ENCODE measurements around the gene STK10. TPM values are rescaled to one million over a fixed set of nuclear protein-coding genes. Genes with fewer than 3 reads are reported as not detected.

STK10 gene
- total and polyA plus RNA-seq, 11 donors = 5.5 to 52.9 (median 10.2) TPM

DNA sequence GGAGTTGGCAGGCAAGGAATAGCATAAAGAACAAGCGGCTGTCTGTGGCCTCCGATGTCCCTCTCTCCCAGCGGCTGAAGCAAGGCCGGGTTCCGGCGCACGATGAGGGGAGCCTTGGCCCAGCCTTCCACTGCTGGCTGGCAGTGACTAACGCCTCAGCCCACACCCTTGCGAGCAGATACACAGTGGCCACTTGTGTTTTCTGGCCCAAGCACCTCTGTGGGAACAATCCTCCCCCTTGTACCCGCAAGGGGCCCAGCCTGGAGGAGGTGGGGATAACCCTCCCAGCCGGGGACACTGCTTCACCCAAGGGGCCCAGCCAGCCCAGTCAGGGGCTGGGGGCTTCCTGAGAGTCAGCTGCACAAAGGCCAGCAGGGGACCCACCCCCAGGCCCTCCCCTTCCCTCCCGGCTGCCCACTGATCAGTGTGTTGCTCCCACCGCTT lies 23.2 kb downstream of the STK10 start:
- no peak overlapping the region for H3K4me3 ChIP-seq
- H3K27ac ChIP-seq = peak overlapping the region in 6 of 12 donors; percentile 31 to 59 (median 35)
- peaks cover 18 to 85% (median 46%) of the 10 kb centered on the region in 12 donors for H3K4me1 ChIP-seq
- no peaks in the 10 kb centered on the region for H3K27me3 ChIP-seq
- ATAC-seq (peak; percentile 11 to 80 (median 60)), DNase-seq (peak in 4 of 5 donors; percentile 34 to 74 (median 68))
- peaks cover 0 to 1% (median 0%) of the 10 kb centered on the region in 9 donors for H3K36me3 ChIP-seq
- TF ChIP-seq POLR2A (IDR thresholded peaks at IDR 0.05) = no peak
- TF ChIP-seq, protein P1, sequence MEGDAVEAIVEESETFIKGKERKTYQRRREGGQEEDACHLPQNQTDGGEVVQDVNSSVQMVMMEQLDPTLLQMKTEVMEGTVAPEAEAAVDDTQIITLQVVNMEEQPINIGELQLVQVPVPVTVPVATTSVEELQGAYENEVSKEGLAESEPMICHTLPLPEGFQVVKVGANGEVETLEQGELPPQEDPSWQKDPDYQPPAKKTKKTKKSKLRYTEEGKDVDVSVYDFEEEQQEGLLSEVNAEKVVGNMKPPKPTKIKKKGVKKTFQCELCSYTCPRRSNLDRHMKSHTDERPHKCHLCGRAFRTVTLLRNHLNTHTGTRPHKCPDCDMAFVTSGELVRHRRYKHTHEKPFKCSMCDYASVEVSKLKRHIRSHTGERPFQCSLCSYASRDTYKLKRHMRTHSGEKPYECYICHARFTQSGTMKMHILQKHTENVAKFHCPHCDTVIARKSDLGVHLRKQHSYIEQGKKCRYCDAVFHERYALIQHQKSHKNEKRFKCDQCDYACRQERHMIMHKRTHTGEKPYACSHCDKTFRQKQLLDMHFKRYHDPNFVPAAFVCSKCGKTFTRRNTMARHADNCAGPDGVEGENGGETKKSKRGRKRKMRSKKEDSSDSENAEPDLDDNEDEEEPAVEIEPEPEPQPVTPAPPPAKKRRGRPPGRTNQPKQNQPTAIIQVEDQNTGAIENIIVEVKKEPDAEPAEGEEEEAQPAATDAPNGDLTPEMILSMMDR (IDR thresholded peaks at IDR 0.05) = no peak
- WGBS, 4 donors = 52 to 62% (median 59%) methylated on average over 10 to 13 of the region's 13 CpGs
- intact Hi-C loops (cut with DNase I) = loop anchor here in 1 of 10 donors (5.0 kb wide), 1 partner anchor 42 kb away; no protein-coding TSS in a partner anchor
- H3K9me3 ChIP-seq = no peaks in the 10 kb centered on the region

- WGBS, 4 donors = 21 to 30% (median 25%) methylated on average over 4 of the region's 4 CpGs
- Histone ChIP-seq H3K4me1 (peaks cover 16 to 71% (median 35%) of the 10 kb centered on the region in 12 donors), H3K27me3 (no peaks in the 10 kb centered on the region), H3K4me3 (no peak overlapping the region), H3K9me3 (no peaks in the 10 kb centered on the region), H3K27ac (peak overlapping the region in 8 of 12 donors; percentile 4 to 55 (median 44)), H3K36me3 (peaks cover 0 to 3% (median 0%) of the 10 kb centered on the region in 9 donors)
- TF ChIP-seq POLR2A (IDR thresholded peaks at IDR 0.05) = no peak
- TF ChIP-seq, protein P1 (IDR thresholded peaks at IDR 0.05) = no peak
- intact Hi-C loops (cut with DNase I) = loop anchor here in 1 of 10 donors (5.0 kb wide), 1 partner anchor 41 kb away; no protein-coding TSS in a partner anchor
- DNase-seq = peak in 2 of 5 donors; percentile 65 to 70
- peak; percentile 32 to 73 (median 60) for ATAC-seq
These were observed 24.7 kb downstream of the STK10 start for GRCh38 chr5:172163346-172163745.

DNA sequence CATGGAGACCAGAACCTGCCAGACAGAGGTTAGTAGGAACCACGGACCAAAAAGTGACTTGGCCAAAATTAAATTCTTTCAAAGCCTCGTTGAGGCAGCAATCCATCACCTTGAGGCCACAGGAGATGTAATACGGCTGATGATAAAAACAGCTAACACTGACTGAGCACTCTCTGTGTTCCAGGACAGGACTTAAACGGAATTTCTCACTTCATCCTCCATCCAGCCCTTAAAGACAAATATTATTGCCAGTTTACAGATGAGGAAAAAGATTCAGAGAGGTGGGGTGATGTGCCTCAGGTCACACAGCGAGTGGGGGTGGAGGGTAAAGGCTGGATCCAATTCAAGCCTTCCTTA lies 25.1 kb downstream of the STK10 start:
- ATAC-seq (no peak), DNase-seq (no peak)
- no peaks in the 10 kb centered on the region for H3K9me3 ChIP-seq
- intact Hi-C loops (cut with DNase I) = loop anchor here in 1 of 10 donors (5.0 kb wide), 1 partner anchor 41 kb away; no protein-coding TSS in a partner anchor
- H3K27ac ChIP-seq = peak overlapping the region in 3 of 12 donors; percentile 38 to 55 (median 48)
- 60 to 68% (median 65%) methylated on average over 5 of the region's 5 CpGs for WGBS, 4 donors
- peaks cover 0 to 7% (median 0%) of the 10 kb centered on the region in 9 donors for H3K36me3 ChIP-seq
- no peaks in the 10 kb centered on the region for H3K27me3 ChIP-seq
- H3K4me3 ChIP-seq = no peak overlapping the region
- H3K4me1 ChIP-seq = peaks cover 14 to 67% (median 31%) of the 10 kb centered on the region in 12 donors
- TF ChIP-seq POLR2A (IDR thresholded peaks at IDR 0.05) = no peak
- TF ChIP-seq, protein P1 (IDR thresholded peaks at IDR 0.05) = no peak

DNA sequence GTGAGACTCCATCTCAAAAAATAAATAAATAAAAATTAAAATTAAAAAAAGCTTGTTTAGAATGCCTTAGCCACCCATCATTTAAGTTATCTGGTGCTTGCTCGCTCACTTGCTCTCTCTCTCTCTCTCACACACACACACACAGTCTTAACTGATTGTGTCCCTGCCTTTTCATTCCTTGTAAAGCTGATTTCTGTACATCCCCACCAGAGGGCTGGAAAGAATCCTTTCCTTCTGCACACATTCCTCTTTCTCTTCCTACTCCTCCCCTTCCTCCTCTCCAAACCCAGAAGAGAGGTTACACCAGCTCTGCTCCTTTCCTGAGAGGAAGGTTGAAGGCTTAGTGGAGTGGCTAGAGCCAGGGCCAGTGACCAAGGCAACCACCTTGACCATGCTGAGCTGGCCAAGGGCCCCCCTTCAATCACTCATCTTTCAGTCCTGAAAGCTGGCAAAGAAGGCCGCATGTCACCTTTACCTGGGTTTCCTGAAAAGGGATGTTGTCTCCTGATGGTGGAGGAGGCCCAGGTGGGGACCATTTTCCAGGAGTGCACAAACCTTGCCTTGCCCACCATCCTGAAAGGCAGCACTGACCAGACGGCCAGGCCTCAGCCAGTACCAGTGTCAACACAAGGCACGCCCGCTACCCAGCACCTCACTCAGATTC lies 25.6 kb downstream of the STK10 start:
- Histone ChIP-seq H3K4me3 (no peak overlapping the region), H3K36me3 (peaks cover 0 to 10% (median 0%) of the 10 kb centered on the region in 9 donors), H3K27ac (peak overlapping the region in 1 of 12 donors; percentile 48), H3K27me3 (no peaks in the 10 kb centered on the region), H3K9me3 (no peaks in the 10 kb centered on the region), H3K4me1 (peaks cover 11 to 62% (median 28%) of the 10 kb centered on the region in 12 donors)
- intact Hi-C loops (cut with DNase I) = loop anchor here in 1 of 10 donors (5.0 kb wide), 1 partner anchor 40 kb away; no protein-coding TSS in a partner anchor
- no peak for DNase-seq
- WGBS, 4 donors = 93 to 95% (median 94%) methylated on average over 5 of the region's 5 CpGs
- no peak for ATAC-seq
- TF ChIP-seq POLR2A (IDR thresholded peaks at IDR 0.05) = no peak
- TF ChIP-seq, protein P1 (IDR thresholded peaks at IDR 0.05) = no peak
